T-helper 9 cell (primary cell): ENCODE data around the gene KBTBD3.
A peak's percentile ranks its signal among the peaks of the same experiment; 100 is the strongest.
"Not testable (repeated sequence)": the region's sequence is repeated elsewhere in the genome, so short reads cannot be mapped to it uniquely, and the experiment has no call there.

Source experiments
- DNase-seq: peaks from one replicate; pipeline ENCODE4 v3.0.0-alpha.2; 2020

KBTBD3 gene

GRCh38 chr11:106061954-106062949 lies 14.9 kb downstream of the KBTBD3 start:
- DNase-seq = no peak

- no peak for DNase-seq
Measured at GRCh38 chr11:106061249-106061784, 15.8 kb downstream of the KBTBD3 start.

- no peak for DNase-seq
Measured at GRCh38 chr11:106059617-106060016, 17.5 kb downstream of the KBTBD3 start.

GRCh38 chr11:106058377-106058776 lies 18.8 kb downstream of the KBTBD3 start:
- not testable (repeated sequence) for DNase-seq

- no peak for DNase-seq
Measured at GRCh38 chr11:106051103-106051502, 26.0 kb downstream of the KBTBD3 start.

- DNase-seq = no peak
Measured at GRCh38 chr11:106049727-106050476, 27.2 kb downstream of the KBTBD3 start.

GRCh38 chr11:106047631-106048030 lies 29.5 kb downstream of the KBTBD3 start:
- DNase-seq = no peak

GRCh38 chr11:106043540-106043939 lies 33.6 kb downstream of the KBTBD3 start:
- DNase-seq = no peak

GRCh38 chr11:106032861-106033260 lies 44.3 kb downstream of the KBTBD3 start:
- no peak for DNase-seq

GRCh38 chr11:106031936-106032335 lies 45.2 kb downstream of the KBTBD3 start:
- DNase-seq = no peak

- no peak for DNase-seq
Measured at GRCh38 chr11:106031202-106031810, 45.8 kb downstream of the KBTBD3 start.

- DNase-seq = no peak
Measured at GRCh38 chr11:106030609-106031008, 46.5 kb downstream of the KBTBD3 start.

- no peak for DNase-seq
Measured at GRCh38 chr11:106022795-106023275, 54.3 kb downstream of the KBTBD3 start.

GRCh38 chr11:106021967-106022794 lies 55.0 kb downstream of the KBTBD3 start, which contains the start of gene MSANTD4:
Gene MSANTD4, minus strand, starts transcription at chr11:106022240. Its CDS starts 11,323 bp downstream, at chr11:106010917.
- DNase-seq = peak; percentile 94

- no peak for DNase-seq
Measured at GRCh38 chr11:106021181-106021966, 55.8 kb downstream of the KBTBD3 start.

- DNase-seq = no peak
Measured at GRCh38 chr11:106017093-106017492, 60.1 kb downstream of the KBTBD3 start.

- DNase-seq = no peak
Measured at GRCh38 chr11:106015066-106015465, 62.1 kb downstream of the KBTBD3 start.

GRCh38 chr11:106014620-106015019 lies 62.5 kb downstream of the KBTBD3 start:
- DNase-seq = no peak

- DNase-seq = no peak
Measured at GRCh38 chr11:106014035-106014434, 63.1 kb downstream of the KBTBD3 start.

- DNase-seq = no peak
Measured at GRCh38 chr11:106012744-106013143, 64.4 kb downstream of the KBTBD3 start.

GRCh38 chr11:106011481-106011880 lies 65.7 kb downstream of the KBTBD3 start:
- DNase-seq = no peak
